Activated B cell treated with CpG ODN at 0.5 μM for 24 hours (primary cell): ENCODE measurements around the gene MKLN1. TPM values are rescaled to one million over a fixed set of nuclear protein-coding genes. Genes with fewer than 3 reads are reported as not detected.

Source experiments
- ATAC-seq: fragments of 200-7000 bp; cut with Tn5 transposase; one replicate; pipeline ENCODE4 v1.10.0; 2021; ENCODE audit warnings: low read depth, mild to moderate bottlenecking, moderate library complexity
- CTCF ChIA-PET: fragments of 350-600 bp; sonication (Branson Sonifier 250); formaldehyde crosslinking; loops from one replicate; lab custom pipeline; 2021; ENCODE audit warnings: antibody characterized with exemption; lab: Charles Lee
- POLR2A ChIA-PET: fragments of 350-600 bp; sonication (Branson Sonifier 250); formaldehyde crosslinking; loops from one replicate; lab custom pipeline; 2021; ENCODE audit warnings: antibody characterized with exemption; lab: Charles Lee
- DNase-seq: peaks from one replicate; pipeline ENCODE4 v3.0.0; 2022
- H3K27ac Mint-ChIP-seq: one replicate; pipeline ENCODE4 v1.8.0; 2020; ENCODE audit warnings: mixed read lengths
- H3K27me3 Mint-ChIP-seq: one replicate; pipeline ENCODE4 v1.8.0; 2021; ENCODE audit warnings: mixed read lengths
- H3K36me3 Mint-ChIP-seq: one replicate; pipeline ENCODE4 v1.8.0; 2021; ENCODE audit warnings: low read depth, mixed read lengths
- H3K4me1 Mint-ChIP-seq: one replicate; pipeline ENCODE4 v1.8.0; 2021; ENCODE audit warnings: mixed read lengths
- H3K4me3 Mint-ChIP-seq: one replicate; pipeline ENCODE4 v1.8.0; 2020; ENCODE audit warnings: mild to moderate bottlenecking, mixed read lengths
- H3K9me3 Mint-ChIP-seq: one replicate; pipeline ENCODE4 v1.8.0; 2020; ENCODE audit warnings: mixed read lengths
- CTCF ChIP-seq: fragments of 200-600 bp; IDR thresholded peaks from one replicate; pipeline ENCODE4 v1.8.0; 2022; ENCODE audit warnings: antibody characterized with exemption, mild to moderate bottlenecking
- intact Hi-C: fragments of 100-400 bp; cut with micrococcal nuclease; formaldehyde crosslinking; loops from one replicate; pipeline ENCODE4 v1.15.1; 2024
- total RNA-seq: library from RNA; stranded (reverse); gene quantifications from 2 replicates; pipeline ENCODE4 v1.2.3, GENCODE V29; 2022

The MKLN1 gene
- total RNA-seq, 1 donor from 2014 or later = 64.6 TPM

DNA sequence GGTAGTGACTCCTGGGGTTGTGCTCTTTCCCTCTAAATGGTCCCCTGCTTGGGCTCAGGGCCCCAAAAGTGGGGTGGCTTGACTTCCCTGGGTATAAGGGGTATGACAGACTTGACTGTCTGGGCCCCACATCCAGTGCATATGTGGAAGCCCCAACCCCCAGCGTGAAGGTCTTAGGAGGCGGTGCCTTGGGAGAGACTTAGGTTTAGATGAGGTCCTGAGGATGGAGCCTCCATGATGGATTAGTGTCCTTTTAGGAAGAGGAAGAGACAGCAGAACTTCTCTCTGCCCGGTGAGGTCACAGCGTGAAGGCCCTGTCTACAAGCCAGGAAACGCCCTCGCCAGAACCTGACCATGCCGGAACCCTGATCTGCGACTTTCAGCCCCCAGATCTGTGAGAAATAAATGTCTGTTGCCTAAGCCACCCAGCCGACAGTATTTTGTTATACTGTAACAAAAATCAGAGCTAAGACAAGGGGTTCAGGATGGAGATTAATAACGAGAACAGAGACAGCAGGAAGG lies 205.0 kb downstream of the MKLN1 start:
- H3K27me3 Mint-ChIP-seq = no peaks in the 10 kb centered on the region
- H3K9me3 Mint-ChIP-seq = no peaks in the 10 kb centered on the region
- TF ChIP-seq CTCF = no peak
- CTCF ChIA-PET = no interaction called here
- H3K4me1 Mint-ChIP-seq = peaks cover under 1% of the 10 kb centered on the region
- H3K4me3 Mint-ChIP-seq = no peak overlapping the region
- H3K27ac Mint-ChIP-seq = no peak overlapping the region
- ATAC-seq (no peak), DNase-seq (no peak)
- POLR2A ChIA-PET = no interaction called here
- intact Hi-C loops = no loop called here
- H3K36me3 Mint-ChIP-seq = no peaks in the 10 kb centered on the region

GRCh38 chr7:131533151-131533559 lies 205.5 kb downstream of the MKLN1 start:
- Mint-ChIP-seq H3K4me1 (no peaks in the 10 kb centered on the region), H3K4me3 (no peak overlapping the region), H3K36me3 (no peaks in the 10 kb centered on the region), H3K27me3 (no peaks in the 10 kb centered on the region), H3K9me3 (no peaks in the 10 kb centered on the region), H3K27ac (no peak overlapping the region)
- POLR2A ChIA-PET = no interaction called here
- no peak for TF ChIP-seq CTCF
- ATAC-seq (no peak), DNase-seq (no peak)
- intact Hi-C loops = no loop called here
- CTCF ChIA-PET = no interaction called here

DNA sequence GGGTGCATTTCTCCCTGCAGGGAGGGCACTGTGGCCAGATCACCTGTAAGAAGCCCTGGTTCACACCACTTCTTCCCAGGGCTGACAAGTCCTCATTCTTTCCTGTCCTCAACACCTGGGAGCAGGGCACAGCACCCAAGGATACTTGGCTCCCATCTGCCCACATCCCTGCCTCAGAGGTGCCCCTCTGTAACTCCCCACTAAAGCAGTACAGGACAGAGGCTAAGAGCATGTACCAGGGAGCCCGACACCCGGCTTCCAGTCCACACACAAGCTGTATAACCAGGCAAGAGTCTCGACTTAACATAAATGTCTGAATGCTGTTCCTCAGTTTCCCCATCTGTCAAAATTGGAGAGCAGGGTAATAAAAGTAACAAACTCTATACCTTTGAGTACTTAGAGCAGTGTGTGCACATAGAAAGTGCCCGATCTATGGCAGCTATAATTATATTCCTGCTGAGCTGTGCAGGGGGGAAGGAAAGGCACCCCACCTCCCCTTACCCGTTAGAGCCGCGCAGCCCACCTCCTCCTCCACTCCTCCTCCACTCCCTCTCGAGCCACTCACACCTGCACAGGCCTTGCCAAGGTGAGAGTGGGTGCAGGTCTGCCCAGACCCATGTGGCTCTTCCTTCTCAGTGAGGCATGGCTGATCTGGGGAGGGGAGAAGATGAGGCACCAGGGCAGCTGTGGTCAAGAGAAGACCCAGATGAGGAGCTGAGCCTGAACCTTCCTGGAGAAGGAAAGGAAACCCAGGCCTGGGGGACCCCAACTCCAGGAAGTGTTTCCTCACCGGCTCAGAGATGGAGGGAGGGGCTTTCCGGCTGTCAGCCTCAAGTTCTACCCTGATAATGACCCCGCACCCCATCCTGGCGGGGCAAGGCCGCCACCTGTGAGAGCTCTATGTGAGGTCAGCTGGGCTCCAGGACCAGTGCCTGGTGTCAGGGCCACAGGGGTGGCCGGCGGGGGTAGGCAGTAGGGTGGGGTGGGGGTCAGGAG lies 206.2 kb downstream of the MKLN1 start:
- ATAC-seq (no peak), DNase-seq (no peak)
- Mint-ChIP-seq H3K4me1 (no peaks in the 10 kb centered on the region), H3K36me3 (no peaks in the 10 kb centered on the region), H3K9me3 (no peaks in the 10 kb centered on the region), H3K27ac (no peak overlapping the region), H3K27me3 (no peaks in the 10 kb centered on the region), H3K4me3 (no peak overlapping the region)
- TF ChIP-seq CTCF = no peak
- ChIA-PET CTCF (no interaction called here), POLR2A (no interaction called here)
- intact Hi-C loops = no loop called here

DNA sequence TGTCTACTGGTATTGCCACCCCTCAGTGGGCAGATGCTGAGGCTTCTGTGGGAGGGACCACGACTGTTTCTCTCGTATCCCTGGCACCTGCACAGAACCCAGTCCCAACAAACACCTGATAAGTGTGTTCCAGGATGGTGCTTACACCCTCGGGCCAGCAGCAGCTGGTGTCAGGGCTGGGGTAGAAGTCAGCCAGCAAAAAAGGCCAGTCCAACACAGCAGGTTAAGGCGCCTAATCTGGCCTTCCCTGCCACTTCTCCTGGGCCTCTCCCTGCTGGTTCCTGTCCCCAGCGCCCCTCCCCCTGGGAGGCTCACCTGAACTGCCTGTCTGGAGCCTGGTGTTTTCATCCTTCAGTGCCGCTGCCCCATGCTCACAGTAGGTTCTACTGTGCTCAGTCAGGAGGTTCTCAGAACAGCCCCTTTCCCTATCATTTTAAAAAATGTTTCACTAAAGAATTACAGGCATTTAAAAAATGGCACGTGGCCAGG lies 208.7 kb downstream of the MKLN1 start:
- Mint-ChIP-seq H3K36me3 (no peaks in the 10 kb centered on the region), H3K27me3 (no peaks in the 10 kb centered on the region), H3K4me1 (no peaks in the 10 kb centered on the region), H3K4me3 (no peak overlapping the region), H3K9me3 (no peaks in the 10 kb centered on the region), H3K27ac (no peak overlapping the region)
- no peak for TF ChIP-seq CTCF
- intact Hi-C loops = no loop called here
- ATAC-seq (no peak), DNase-seq (no peak)
- ChIA-PET CTCF (no interaction called here), POLR2A (no interaction called here)

GRCh38 chr7:131537571-131537978 lies 209.9 kb downstream of the MKLN1 start:
- ATAC-seq = no peak
- no peak overlapping the region for H3K27ac Mint-ChIP-seq
- no peaks in the 10 kb centered on the region for H3K9me3 Mint-ChIP-seq
- no peaks in the 10 kb centered on the region for H3K27me3 Mint-ChIP-seq
- POLR2A ChIA-PET = no interaction called here
- TF ChIP-seq CTCF = no peak
- DNase-seq = no peak
- H3K4me3 Mint-ChIP-seq = no peak overlapping the region
- CTCF ChIA-PET = interaction anchor here (0.8 kb wide), 1 partner anchor 29 kb away, joined by 3 read pairs; no protein-coding TSS in a partner anchor
- no peaks in the 10 kb centered on the region for H3K4me1 Mint-ChIP-seq
- H3K36me3 Mint-ChIP-seq = no peaks in the 10 kb centered on the region
- intact Hi-C loops = no loop called here
